Measurements from ENCODE around the gene ALX3.

DNA sequence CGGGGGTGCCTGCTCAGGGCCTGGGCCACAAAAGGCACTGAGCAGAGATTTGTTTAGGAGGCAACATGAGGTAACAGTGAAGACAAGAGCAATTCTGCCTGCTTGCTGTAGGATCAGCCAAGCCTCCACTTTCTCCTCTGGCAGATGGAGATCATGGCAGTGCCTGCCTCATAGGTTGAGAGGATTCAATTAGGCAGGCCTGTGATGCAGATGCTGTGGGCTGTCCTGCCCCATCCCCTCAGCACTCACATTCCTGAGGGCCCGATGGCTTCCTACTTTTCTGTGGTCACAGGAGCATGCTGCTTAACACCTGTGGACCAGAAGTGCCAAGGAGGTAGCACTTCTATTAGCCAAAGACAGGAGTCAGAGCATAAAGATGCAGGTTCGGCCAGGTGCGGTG, 40.6 kb upstream of the ALX3 start:
- TF ChIP-seq, protein P1, sequence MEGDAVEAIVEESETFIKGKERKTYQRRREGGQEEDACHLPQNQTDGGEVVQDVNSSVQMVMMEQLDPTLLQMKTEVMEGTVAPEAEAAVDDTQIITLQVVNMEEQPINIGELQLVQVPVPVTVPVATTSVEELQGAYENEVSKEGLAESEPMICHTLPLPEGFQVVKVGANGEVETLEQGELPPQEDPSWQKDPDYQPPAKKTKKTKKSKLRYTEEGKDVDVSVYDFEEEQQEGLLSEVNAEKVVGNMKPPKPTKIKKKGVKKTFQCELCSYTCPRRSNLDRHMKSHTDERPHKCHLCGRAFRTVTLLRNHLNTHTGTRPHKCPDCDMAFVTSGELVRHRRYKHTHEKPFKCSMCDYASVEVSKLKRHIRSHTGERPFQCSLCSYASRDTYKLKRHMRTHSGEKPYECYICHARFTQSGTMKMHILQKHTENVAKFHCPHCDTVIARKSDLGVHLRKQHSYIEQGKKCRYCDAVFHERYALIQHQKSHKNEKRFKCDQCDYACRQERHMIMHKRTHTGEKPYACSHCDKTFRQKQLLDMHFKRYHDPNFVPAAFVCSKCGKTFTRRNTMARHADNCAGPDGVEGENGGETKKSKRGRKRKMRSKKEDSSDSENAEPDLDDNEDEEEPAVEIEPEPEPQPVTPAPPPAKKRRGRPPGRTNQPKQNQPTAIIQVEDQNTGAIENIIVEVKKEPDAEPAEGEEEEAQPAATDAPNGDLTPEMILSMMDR (IDR thresholded peaks at IDR 0.05), result no peak
- TF ChIP-seq POLR2A (IDR thresholded peaks at IDR 0.05) (no peak), POLR2AphosphoS5 (IDR thresholded peaks at IDR 0.05) (no peak)
